ENCODE measurements around the gene SEMA4A. TPM values are rescaled to one million over a fixed set of nuclear protein-coding genes. Genes with fewer than 3 reads are reported as not detected.

Gene SEMA4A
- total and polyA plus RNA-seq, 9 of the 15 experiments (the other 6 are each of a cell fraction or from before 2014, with no cell fraction given), result 0.04 to 1.7 (median 0.45) TPM

DNA sequence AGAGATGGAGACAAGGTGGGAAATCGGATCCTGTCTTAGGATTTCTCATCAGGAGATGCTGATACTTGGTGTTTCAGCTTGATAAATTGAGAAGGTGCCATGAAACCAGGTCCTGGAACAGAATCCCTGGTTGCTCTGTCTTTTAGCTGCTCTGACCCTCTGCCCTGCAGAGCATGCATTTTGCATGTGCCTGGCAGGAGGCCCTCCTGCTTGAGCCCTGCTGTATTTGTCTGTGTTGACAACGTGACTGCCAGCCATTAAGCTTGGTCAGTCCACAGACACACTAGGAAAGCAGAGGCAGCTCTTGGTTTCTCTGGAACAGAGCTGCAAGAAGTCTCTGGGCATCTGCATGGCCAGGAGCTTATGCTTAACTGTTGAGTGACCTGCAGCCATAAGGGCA lies 43.1 kb downstream of the SEMA4A start:
- 60% methylated on average over 2 of the region's 2 CpGs for WGBS (ENCODE audit: insufficient coverage, low coverage, missing lambda C conversion rate)
- Histone ChIP-seq H3K79me2 (ENCODE audit: control insufficient read depth, insufficient read depth, low read length) (peaks cover 48% of the 10 kb centered on the region), H3K9ac (ENCODE audit: insufficient read depth in 1 of 2, low read depth in 2 of 2, low read length in 2 of 2) (no peak overlapping the region), H3K4me1 (replicated peaks in 1 of 2; ENCODE audit: control insufficient read depth in 2 of 2, insufficient read depth in 2 of 2, low read length in 2 of 2) (peaks cover 6 to 10% of the 10 kb centered on the region in 2 experiments), H3K4me2 (ENCODE audit: insufficient read depth, low read length) (no peak overlapping the region), H3K9me3 (replicated peaks; ENCODE audit: control insufficient read depth, insufficient read depth, low read depth, low read length) (no peaks in the 10 kb centered on the region), H3K36me3 (ENCODE audit: control insufficient read depth, insufficient read depth, low read length) (peaks cover 39% of the 10 kb centered on the region), H2AFZ (ENCODE audit: low read depth, low read length) (no peak overlapping the region), H4K20me1 (replicated peaks; ENCODE audit: control insufficient read depth, insufficient read depth, low read length) (no peaks in the 10 kb centered on the region), H3K27me3 (ENCODE audit: control insufficient read depth in 2 of 2, insufficient read depth in 2 of 2, low read length in 2 of 2) (no peaks in the 10 kb centered on the region), H3K27ac (ENCODE audit: extremely low read depth, low read depth, low read length) (no peak overlapping the region; the same call in 2 of the 3 replicates), H3K4me3 (no peak overlapping the region), H3K9me1 (ENCODE audit: control insufficient read depth, insufficient read depth, low read length) (no peaks in the 10 kb centered on the region)
- DNase-seq (ENCODE audit: extremely low read depth in 1 of 4, low spot score in 3 of 4), result no peak
- intact Hi-C loops (cut with micrococcal nuclease), result no loop called here
- ChIA-PET CTCF (ENCODE audit: low intra/inter-chr PET ratio) (no interaction called here), POLR2A (interaction anchor here (0.6 to 9.2 kb wide), 2 partner anchors 15 to 17 kb away, joined by 5 to 62 read pairs; partner anchors contain the start of gene PMF1)
- no peak for FAIRE-seq
- TF ChIP-seq ZNF551 (CRISPR knock-in tag; IDR thresholded peaks at IDR 0.05) (no peak), ZNF280A (IDR thresholded peaks at IDR 0.05; ENCODE audit: low read depth, partially characterized antibody) (no peak), HINFP (tag; conservative IDR thresholded peaks at IDR 0.05; ENCODE audit: low read depth) (no peak), ZBTB7A (IDR thresholded peaks at IDR 0.05; ENCODE audit: borderline replicate concordance, control insufficient read depth, low read depth, low read length) (no peak), EP300 (IDR thresholded peaks at IDR 0.05; ENCODE audit: low read length) (no peak), BCOR (IDR thresholded peaks at IDR 0.05) (no peak), ZNF175 (CRISPR knock-in tag; IDR thresholded peaks at IDR 0.05; ENCODE audit: low read depth) (no peak)
- TF ChIP-seq, protein P1, sequence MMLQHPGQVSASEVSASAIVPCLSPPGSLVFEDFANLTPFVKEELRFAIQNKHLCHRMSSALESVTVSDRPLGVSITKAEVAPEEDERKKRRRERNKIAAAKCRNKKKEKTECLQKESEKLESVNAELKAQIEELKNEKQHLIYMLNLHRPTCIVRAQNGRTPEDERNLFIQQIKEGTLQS (IDR thresholded peaks at IDR 0.05), result no peak
- TF ChIP-seq, protein P1 (CRISPR knock-in tag; conservative IDR thresholded peaks at IDR 0.05), result no peak
- no peak for ATAC-seq
- BruUV-seq (replicated peaks), result no TSS peak
- in situ Hi-C loops (cut with MboI), result no loop called here
